HG03460 (cell line): ENCODE results near the gene SPOCK2.
"Not testable (repeated sequence)": the region's sequence is repeated elsewhere in the genome, so short reads cannot be mapped to it uniquely, and the experiment has no call there.

Source experiments
- ATAC-seq: cut with Tn5 transposase; IDR thresholded peaks from one replicate; pipeline ENCODE4 v1.9.1; 2021; ENCODE audit not compliant: unreplicated experiment

The SPOCK2 gene

DNA sequence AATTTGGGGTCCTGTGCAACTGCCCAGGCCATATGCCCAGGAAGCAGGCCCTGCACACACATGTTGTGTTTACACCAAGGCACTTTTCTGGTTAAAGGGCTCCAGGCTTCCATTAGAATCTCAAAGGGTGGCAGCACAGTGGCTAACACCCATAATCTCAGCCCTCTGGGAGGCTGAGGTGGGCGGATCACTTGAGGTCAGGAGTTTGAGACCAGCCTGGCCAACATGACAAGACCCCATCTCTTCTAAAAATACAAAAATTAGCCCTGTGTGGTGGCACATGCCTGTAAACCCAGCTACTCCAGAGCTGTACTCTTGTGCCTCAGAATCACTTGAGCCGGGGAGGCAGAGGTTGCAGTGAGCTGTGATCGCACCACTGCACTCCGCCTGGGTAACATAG lies 53.6 kb downstream of the SPOCK2 start:
- no peak for ATAC-seq

DNA sequence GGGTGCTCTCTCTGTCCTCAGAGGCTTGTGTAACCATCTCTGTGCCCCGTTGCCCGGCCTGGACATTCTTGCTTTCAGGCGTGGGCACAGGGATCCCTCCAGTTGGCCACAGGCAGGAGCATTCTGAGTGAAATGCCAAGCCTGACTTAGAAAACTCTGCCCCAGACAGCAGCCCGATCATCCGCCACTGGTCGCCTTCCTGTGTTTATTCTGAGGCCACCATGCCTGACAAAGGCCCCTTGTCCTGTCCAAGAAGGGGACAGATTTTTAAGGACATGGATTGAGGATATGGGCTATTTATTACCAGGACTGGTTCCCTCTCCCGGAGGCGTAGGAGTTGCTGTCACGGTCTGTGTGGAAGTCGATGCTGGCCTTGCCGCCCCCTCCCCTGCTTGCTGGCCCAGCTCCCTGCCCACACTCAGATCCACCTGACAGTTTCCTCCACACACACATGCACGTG lies 54.3 kb downstream of the SPOCK2 start:
- ATAC-seq: no peak

DNA sequence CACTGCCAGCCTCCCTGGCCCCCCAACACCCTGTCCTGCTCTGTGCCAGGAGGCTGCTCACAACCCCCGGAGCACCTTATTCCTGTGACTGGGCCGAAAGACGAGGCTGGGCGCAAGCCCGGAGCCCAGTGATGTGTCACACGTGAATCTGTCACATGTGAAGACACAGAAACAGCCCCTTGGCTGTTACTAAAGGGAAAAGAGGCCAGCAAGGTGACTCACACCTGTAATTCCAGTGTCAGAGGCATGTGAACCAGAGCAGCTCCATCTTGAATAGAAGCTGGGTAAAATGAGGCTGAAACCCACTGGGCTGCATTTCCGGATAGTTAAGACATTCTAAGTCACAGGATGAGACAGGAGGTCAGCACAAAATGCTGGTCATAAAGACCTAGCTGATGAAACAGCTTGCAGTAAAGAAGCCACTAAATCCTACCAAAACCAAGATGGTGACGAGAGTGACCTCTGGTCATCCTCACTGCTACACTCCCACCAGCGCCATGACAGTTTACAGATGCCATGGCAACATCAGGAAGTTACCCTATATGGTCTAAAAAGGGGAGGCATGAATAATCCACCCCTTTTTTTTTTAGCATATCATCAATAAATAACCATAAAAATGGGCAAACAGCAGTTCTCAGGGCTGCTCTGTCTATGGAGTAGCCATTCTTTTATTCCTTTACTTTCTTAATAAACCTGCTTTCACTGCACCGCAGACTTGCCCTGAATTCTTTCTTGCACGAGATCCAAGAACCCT lies 55.8 kb downstream of the SPOCK2 start:
- ATAC-seq: not testable (repeated sequence)

- no peak for ATAC-seq
These were observed 56.6 kb downstream of the SPOCK2 start for GRCh38 chr10:72031706-72032105.

GRCh38 chr10:72030762-72031543 lies 57.4 kb downstream of the SPOCK2 start:
- no peak for ATAC-seq

- ATAC-seq: no peak
These were observed 58.9 kb downstream of the SPOCK2 start for GRCh38 chr10:72029414-72029813.

- no peak for ATAC-seq
These were observed 60.9 kb downstream of the SPOCK2 start for GRCh38 chr10:72027498-72027897.

GRCh38 chr10:72026278-72027111 lies 61.9 kb downstream of the SPOCK2 start:
- ATAC-seq: no peak

- ATAC-seq: no peak
These were observed 62.5 kb downstream of the SPOCK2 start for GRCh38 chr10:72025832-72026231.

- ATAC-seq: no peak
These were observed 63.0 kb downstream of the SPOCK2 start for GRCh38 chr10:72025400-72025799.

- no peak for ATAC-seq
These were observed 63.8 kb downstream of the SPOCK2 start for GRCh38 chr10:72024596-72024995.

DNA sequence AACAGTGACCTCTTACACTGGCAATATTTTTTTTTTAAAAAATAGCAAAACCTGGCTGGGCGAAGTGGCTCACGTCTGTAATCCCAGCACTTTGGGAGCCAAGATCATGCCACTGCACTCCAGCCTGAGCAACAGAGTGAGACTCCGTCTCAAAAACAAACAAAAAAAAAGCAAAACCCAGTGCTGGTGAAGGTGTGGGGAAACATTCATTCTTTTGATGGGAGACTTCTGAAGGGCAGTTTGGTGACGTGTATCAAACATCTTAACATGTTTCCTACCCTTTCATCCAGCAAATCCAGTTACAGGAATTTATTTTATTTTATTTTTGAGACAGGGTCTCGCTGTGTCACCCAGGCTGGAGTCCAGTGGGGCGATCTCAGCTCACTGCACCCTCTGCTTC lies 66.1 kb downstream of the SPOCK2 start:
- ATAC-seq: no peak

DNA sequence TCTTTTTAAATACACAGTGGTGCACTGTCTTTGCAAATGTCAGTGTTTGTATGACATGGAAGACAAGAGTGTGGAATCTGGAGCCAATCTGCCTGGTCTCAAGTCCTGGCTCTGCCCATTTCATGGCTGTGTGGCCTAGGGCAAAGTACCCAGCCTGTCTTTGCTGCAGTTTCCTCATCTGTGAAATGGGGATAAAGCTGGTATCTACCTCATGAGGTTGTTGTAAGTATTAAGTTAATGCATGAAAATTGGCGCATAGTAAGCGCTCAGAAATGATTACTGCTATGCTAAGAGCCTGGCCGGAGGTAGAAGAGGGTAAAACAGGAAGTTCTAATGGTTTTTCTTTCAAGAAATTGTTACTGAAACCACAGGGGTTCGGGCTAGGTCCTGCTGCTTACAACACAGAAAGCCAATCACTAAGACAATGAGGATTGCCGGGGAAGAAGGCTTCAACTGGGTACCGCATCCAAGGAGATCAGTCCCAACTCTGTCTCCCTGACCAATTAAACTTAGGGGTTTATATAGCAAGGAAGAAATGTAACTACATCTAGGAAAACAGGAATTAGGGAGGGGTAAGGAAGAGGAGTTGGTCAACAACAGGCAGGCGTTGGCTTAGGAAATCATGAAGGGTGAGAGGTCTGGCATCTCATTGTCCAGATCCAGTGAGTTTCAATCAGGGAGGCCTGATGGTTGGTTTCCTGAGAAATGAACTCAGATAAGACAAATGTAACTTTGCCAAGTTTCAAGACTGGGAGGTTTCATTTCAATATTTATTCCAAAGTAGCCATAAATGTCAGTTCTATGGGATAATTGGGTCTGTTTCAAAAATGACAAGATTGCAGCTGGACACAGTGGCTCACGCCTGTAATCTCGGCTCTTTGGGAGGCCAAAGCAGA lies 67.2 kb downstream of the SPOCK2 start:
- no peak for ATAC-seq

GRCh38 chr10:72019085-72019876 lies 69.1 kb downstream of the SPOCK2 start:
- ATAC-seq: no peak

- no peak for ATAC-seq
These were observed 71.6 kb downstream of the SPOCK2 start for GRCh38 chr10:72016608-72017300.

DNA sequence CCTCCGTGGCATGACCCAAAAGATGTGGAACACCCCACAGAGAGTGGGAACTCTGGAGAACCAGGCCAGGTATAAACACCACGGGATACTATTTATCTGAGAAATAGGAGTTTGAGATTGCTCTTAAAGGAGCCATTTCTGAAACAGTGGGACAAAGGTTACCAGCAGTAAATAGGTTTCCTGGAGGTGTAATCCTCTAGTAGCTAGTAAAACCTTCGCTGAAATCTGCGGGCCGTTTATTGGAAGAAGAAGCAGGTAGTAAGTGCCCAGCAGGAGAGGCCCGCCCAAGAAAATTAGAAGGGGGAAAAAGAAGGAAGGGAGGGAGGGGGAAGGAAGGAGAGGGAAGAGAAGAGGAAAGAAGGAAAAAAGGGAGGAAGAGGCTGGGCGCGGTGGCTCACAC lies 72.5 kb downstream of the SPOCK2 start:
- ATAC-seq: no peak

- ATAC-seq: no peak
These were observed 73.4 kb downstream of the SPOCK2 start for GRCh38 chr10:72014785-72015480.

DNA sequence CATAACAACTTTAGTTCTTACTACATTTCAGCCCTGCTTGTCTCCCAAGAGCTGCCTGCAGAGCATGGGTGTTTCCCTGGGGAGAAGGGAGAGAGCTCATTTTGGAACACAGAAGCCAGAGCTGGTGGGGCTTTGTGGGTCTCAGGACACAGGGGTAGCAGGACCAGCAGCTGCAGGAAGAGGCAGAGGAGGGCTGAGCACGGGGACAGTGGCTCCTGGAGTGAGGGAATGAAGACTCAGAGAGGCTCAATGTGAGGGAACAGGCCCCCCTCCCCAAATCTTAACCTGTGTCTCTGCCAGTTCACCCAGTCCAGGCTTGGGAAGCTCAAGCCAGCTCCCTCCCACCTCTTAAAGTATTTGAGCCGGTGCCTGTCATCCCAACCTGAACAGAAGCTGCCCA lies 74.2 kb downstream of the SPOCK2 start:
- no peak for ATAC-seq
